NCI-H82 treated with DMSO at 0.1 percent for 48 hours (cell line): ENCODE data around the gene SRPRA.
"Not testable (repeated sequence)": the region's sequence is repeated elsewhere in the genome, so short reads cannot be mapped to it uniquely, and the experiment has no call there.

Experiments
- DNase-seq: peaks from one replicate; lab custom pipeline; 2025; ENCODE audit not compliant: unreplicated experiment; lab: John Stamatoyannopoulos, UW

SRPRA gene

GRCh38 chr11:126282736-126283591 lies 14.3 kb upstream of the SRPRA start, which contains the start of gene TIRAP:
TSS of gene TIRAP (plus strand) at chr11:126283093. CDS start at chr11:126290895, 7,802 bp downstream.
- no peak for DNase-seq

GRCh38 chr11:126282361-126282735 lies 13.7 kb upstream of the SRPRA start:
- DNase-seq, result no peak

GRCh38 chr11:126281666-126282175 lies 13.0 kb upstream of the SRPRA start:
- DNase-seq, result no peak

- no peak for DNase-seq
These were observed 12.6 kb upstream of the SRPRA start for GRCh38 chr11:126281245-126281644.

GRCh38 chr11:126280595-126280994 lies 11.9 kb upstream of the SRPRA start:
- no peak for DNase-seq

- DNase-seq, result no peak
These were observed 10.5 kb upstream of the SRPRA start for GRCh38 chr11:126279191-126279590.

GRCh38 chr11:126277780-126278179 lies 9.1 kb upstream of the SRPRA start:
- DNase-seq, result no peak

- DNase-seq, result no peak
These were observed 8.6 kb upstream of the SRPRA start for GRCh38 chr11:126277322-126277721.

- no peak for DNase-seq
These were observed 361 bp downstream of the SRPRA start for GRCh38 chr11:126268361-126268707.

- DNase-seq, result no peak
These were observed 1.0 kb downstream of the SRPRA start for GRCh38 chr11:126267650-126268049.

- DNase-seq, result no peak
These were observed 2.9 kb downstream of the SRPRA start for GRCh38 chr11:126265811-126266210.

GRCh38 chr11:126263489-126263888 lies 5.2 kb downstream of the SRPRA start:
- no peak for DNase-seq

- DNase-seq, result no peak
These were observed 6.5 kb downstream of the SRPRA start for GRCh38 chr11:126262216-126262615.

- no peak for DNase-seq
These were observed 10.9 kb downstream of the SRPRA start for GRCh38 chr11:126257764-126258163.

- no peak for DNase-seq
These were observed 11.6 kb downstream of the SRPRA start for GRCh38 chr11:126257144-126257543.

- DNase-seq, result no peak
These were observed 12.5 kb downstream of the SRPRA start for GRCh38 chr11:126256216-126256615.

GRCh38 chr11:126255507-126255906 lies 13.2 kb downstream of the SRPRA start:
- not testable (repeated sequence) for DNase-seq

- DNase-seq, result no peak
These were observed 13.9 kb downstream of the SRPRA start for GRCh38 chr11:126254819-126255218.

- no peak for DNase-seq
These were observed 15.4 kb downstream of the SRPRA start for GRCh38 chr11:126253265-126253664.

GRCh38 chr11:126246636-126247035 lies 22.1 kb downstream of the SRPRA start:
- DNase-seq, result no peak

GRCh38 chr11:126233391-126233790 lies 35.3 kb downstream of the SRPRA start:
- no peak for DNase-seq

- DNase-seq, result no peak
These were observed 36.0 kb downstream of the SRPRA start for GRCh38 chr11:126232683-126233082.
